ENCODE data around the gene SRRM4. TPM values are rescaled to one million over a fixed set of nuclear protein-coding genes. Genes with fewer than 3 reads are reported as not detected.

SRRM4 gene, protein sequence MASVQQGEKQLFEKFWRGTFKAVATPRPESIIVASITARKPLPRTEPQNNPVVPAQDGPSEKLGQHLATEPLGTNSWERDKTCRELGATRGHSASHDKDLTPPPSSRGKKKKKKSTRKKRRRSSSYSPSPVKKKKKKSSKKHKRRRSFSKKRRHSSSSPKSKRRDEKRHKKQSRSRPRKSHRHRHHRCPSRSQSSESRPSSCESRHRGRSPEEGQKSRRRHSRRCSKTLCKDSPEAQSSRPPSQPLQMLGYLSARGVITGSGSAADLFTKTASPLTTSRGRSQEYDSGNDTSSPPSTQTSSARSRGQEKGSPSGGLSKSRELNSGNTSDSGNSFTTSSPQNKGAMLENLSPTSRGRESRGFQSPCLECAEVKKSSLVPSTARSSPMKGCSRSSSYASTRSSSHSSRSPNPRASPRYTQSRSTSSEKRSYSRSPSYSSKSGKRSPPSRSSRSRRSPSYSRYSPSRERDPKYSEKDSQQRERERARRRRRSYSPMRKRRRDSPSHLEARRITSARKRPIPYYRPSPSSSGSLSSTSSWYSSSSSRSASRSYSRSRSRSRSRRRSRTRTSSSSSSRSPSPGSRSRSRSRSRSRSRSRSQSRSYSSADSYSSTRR
- total RNA-seq (2022; extraction: Qiagen RNA extraction; ENCODE audit: low read depth) = not detected in 5 replicates

DNA sequence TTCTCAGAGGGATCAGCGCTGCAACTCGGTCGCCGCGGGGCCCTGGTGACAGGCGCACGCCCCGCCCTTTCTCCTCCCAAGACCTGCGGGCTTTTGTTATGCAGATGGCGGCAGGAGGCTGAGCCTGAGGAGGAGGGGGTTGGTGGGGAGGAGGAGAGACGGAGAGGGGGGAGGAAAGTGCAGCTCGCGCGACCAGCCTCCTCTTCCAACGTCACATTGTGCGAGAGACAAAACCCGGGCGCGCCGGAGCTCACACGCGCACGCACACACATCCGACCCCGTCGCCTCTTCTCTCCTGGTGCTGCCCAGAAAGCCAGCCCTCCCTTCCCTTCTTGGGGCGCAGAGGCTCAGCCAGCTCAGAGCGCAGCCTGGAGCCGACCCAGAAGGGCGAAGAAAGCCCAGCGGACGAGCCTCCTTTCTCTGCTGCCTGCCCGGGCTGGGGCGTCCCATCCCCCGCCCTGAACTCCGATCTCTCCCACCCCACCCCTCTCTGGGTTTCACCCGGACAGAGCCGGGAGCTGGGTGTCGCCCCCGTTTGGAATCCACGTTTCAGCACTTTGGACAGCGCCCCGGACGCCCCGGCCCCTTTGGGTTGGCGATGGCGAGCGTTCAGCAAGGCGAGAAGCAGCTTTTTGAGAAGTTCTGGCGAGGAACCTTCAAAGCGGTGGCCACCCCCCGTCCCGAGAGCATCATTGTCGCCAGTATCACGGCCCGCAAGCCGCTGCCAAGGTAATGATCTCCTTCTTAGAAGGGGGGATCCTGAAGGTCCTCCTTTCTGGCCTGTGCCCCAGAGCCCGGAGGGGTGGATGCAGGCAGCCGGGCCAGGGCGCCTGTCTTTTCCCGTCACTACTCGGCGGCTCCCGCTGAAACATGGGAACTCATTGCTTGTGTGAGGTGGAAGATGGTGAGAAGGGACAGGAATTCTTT, at the start of gene SRRM4:
SRRM4 (plus strand) TSS at position 257 of the 927 bp plus-strand sequence; CDS start at position 599, 342 bp downstream.

DNA sequence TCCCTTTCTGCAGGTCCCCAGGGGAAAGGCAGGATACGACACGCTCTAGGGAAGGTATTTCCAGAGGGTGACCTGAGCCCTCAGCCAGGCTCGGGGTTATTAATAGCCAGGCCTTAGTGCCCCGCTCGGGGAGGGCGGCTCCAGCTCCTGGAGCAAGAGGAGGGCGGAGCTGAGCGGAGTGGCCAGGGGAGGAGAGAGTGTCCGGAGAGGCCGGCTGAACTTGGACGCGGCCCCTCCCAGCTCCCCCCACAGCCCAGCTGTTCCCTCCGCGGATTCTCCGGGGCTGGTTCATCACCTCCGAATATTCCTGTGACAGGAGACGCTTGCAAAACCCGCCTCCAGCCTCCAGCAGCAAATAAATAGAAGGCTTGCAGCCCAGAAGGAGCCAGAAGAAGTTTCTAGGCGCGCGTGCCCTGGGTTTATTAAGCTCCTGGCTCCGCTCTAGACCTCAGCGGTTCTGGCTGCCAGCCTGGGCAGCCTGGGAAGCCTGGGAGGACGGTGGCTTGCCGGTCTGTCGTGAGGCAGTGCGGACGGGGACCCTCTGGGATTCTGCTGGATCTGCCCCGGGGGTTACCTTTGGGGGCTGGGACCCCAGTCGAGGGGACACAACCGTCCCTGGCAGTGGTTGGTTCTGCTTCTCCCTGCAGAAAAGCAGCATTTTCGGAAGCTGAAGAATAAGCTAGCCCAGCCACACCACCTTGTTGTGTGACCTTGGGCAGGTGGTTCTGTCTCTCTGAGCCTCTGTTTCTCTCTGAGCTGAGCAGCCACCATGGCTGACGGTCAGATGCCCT, 197.4 kb downstream of the SRRM4 start, which contains the start of gene HSPB8:
HSPB8 (plus strand) TSS at position 388 of the 791 bp plus-strand sequence; CDS start at position 770, 382 bp downstream.

Other genes starting within 250 kb of the SRRM4 start
- 15.4 to 26.7 TPM (median 20.2 TPM) in 5 replicates for gene HSPB8, start 197.4 kb downstream of the SRRM4 start, total RNA-seq (2022; extraction: Qiagen RNA extraction; ENCODE audit: low read depth)